Tibial nerve (tissue), 4 donors: ENCODE data around the gene RNU6-1.

Source experiments
- EP300 ChIP-seq, 2 donors: sonication (generic); formaldehyde crosslinking; IDR thresholded peaks; one replicate each; pipeline ENCODE4 v1.6.1; 2017; ENCODE audit warnings: antibody characterized with exemption in 2 of 2, mild to moderate bottlenecking in 1 of 2
- POLR2A ChIP-seq, 2 donors: fragments of 450-650 bp; IDR thresholded peaks; one replicate each; pipeline ENCODE4 v1.6.1; 2017; ENCODE audit warnings: antibody characterized with exemption in 2 of 2, mild to moderate bottlenecking in 2 of 2, moderate library complexity in 2 of 2
- TF ChIP-seq, protein P1 (sequence below), 5 experiments: fragments of 200-600 bp in 3 of 5; fragments of 450-650 bp in 2 of 5; sonication (generic) in 3 of 5; IDR thresholded peaks; one replicate each; pipeline ENCODE4 v1.5.1; 2016 to 2019; ENCODE audit warnings: antibody characterized with exemption in 5 of 5, mild to moderate bottlenecking in 3 of 5, moderate library complexity in 2 of 5

- TF ChIP-seq, protein P1, sequence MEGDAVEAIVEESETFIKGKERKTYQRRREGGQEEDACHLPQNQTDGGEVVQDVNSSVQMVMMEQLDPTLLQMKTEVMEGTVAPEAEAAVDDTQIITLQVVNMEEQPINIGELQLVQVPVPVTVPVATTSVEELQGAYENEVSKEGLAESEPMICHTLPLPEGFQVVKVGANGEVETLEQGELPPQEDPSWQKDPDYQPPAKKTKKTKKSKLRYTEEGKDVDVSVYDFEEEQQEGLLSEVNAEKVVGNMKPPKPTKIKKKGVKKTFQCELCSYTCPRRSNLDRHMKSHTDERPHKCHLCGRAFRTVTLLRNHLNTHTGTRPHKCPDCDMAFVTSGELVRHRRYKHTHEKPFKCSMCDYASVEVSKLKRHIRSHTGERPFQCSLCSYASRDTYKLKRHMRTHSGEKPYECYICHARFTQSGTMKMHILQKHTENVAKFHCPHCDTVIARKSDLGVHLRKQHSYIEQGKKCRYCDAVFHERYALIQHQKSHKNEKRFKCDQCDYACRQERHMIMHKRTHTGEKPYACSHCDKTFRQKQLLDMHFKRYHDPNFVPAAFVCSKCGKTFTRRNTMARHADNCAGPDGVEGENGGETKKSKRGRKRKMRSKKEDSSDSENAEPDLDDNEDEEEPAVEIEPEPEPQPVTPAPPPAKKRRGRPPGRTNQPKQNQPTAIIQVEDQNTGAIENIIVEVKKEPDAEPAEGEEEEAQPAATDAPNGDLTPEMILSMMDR (IDR thresholded peaks at IDR 0.05) = no peak
- TF ChIP-seq POLR2A (IDR thresholded peaks at IDR 0.05) (no peak), EP300 (IDR thresholded peaks at IDR 0.05) (no peak)
Observed at GRCh38 chr15:67869701-67870100, 29.9 kb upstream of the RNU6-1 start.
